K562 (cell line): ENCODE measurements around the gene CASP9. TPM values are rescaled to one million over a fixed set of nuclear protein-coding genes. Genes with fewer than 3 reads are reported as not detected.

Source experiments
- BRD4 ChIP-seq: fragments of 200-600 bp; sonication (generic); IDR thresholded peaks from 2 replicates; pipeline ENCODE4 v1.6.1; 2017; ENCODE audit warnings: inconsistent platforms
- CBFB ChIP-seq: sonication (generic); formaldehyde crosslinking; IDR thresholded peaks from 2 replicates; pipeline ENCODE4 v1.4.0; 2020; ENCODE audit warnings: mild to moderate bottlenecking, missing genetic modification reagents
- CREBBP ChIP-seq: IDR thresholded peaks from one replicate; pipeline ENCODE4 v1.6.1; 2012; ENCODE audit warnings: low read depth, mild to moderate bottlenecking, control low read depth, inconsistent platforms, low read length
- DIDO1 ChIP-seq: fragments of 450-650 bp; IDR thresholded peaks from 2 replicates; pipeline ENCODE4 v1.6.1; 2016; ENCODE audit warnings: low read depth, missing biosample characterization, missing genetic modification characterization
- GMEB1 ChIP-seq: fragments of 250-450 bp; sonication (Bioruptor Pico); IDR thresholded peaks from 2 replicates; pipeline ENCODE4 v1.4.0; 2020; ENCODE audit warnings: mild to moderate bottlenecking
- HDAC3 ChIP-seq: fragments of 450-650 bp; IDR thresholded peaks from 2 replicates; pipeline ENCODE4 v1.6.1; 2018; ENCODE audit warnings: borderline replicate concordance, mild to moderate bottlenecking, moderate library complexity; ENCODE audit not compliant: partially characterized antibody
- HES1 ChIP-seq: fragments of 450-650 bp; IDR thresholded peaks from 2 replicates; pipeline ENCODE4 v1.6.1; 2016; ENCODE audit warnings: low read depth, mild to moderate bottlenecking, moderate library complexity
- IFI16 ChIP-seq: fragments of 250-450 bp; sonication (Bioruptor Pico); IDR thresholded peaks from 2 replicates; pipeline ENCODE4 v2.1.2; 2022; ENCODE audit warnings: mild to moderate bottlenecking, inconsistent platforms
- IRF2 ChIP-seq: sonication (generic); formaldehyde crosslinking; IDR thresholded peaks from 2 replicates; pipeline ENCODE4 v1.8.1; 2022; ENCODE audit warnings: mild to moderate bottlenecking, missing genetic modification reagents
- KLF13 ChIP-seq: fragments of 450-650 bp; IDR thresholded peaks from 2 replicates; pipeline ENCODE4 v1.6.1; 2016; ENCODE audit warnings: missing genetic modification characterization, low read depth, mild to moderate bottlenecking, missing compliant biosample characterization, moderate library complexity, borderline replicate concordance
- KLF16 ChIP-seq: IDR thresholded peaks from 2 replicates; pipeline ENCODE4 v1.6.1; 2016; ENCODE audit warnings: antibody characterized with exemption
- MAFK ChIP-seq: IDR thresholded peaks from 2 replicates; pipeline ENCODE4 v1.6.1; 2011; ENCODE audit warnings: low read length, improper control_type of control experiment
- MCM3 ChIP-seq: fragments of 450-650 bp; IDR thresholded peaks from 2 replicates; pipeline ENCODE4 v1.6.1; 2016
- NBN ChIP-seq: fragments of 450-650 bp; IDR thresholded peaks from 2 replicates; pipeline ENCODE4 v1.6.1; 2016; ENCODE audit warnings: low read depth, mild to moderate bottlenecking
- PKNOX1 ChIP-seq: fragments of 450-650 bp; IDR thresholded peaks from 2 replicates; pipeline ENCODE4 v1.6.1; 2016
- RUNX1 ChIP-seq: sonication (generic); IDR thresholded peaks from 2 replicates; pipeline ENCODE4 v1.6.1; 2016; ENCODE audit warnings: antibody characterized with exemption, low read depth
- SIRT6 ChIP-seq: IDR thresholded peaks from one replicate; pipeline ENCODE4 v1.6.1; 2012; ENCODE audit warnings: low read depth, mild to moderate bottlenecking, control low read depth, inconsistent platforms, low read length, moderate library complexity
- SOX6 ChIP-seq: fragments of 450-650 bp; IDR thresholded peaks from 2 replicates; pipeline ENCODE4 v1.6.1; 2014; ENCODE audit warnings: mild to moderate bottlenecking
- TCF15 ChIP-seq: fragments of 250-450 bp; sonication (Bioruptor Pico); IDR thresholded peaks from 2 replicates; pipeline ENCODE4 v1.8.0; 2022; ENCODE audit warnings: moderate library complexity, mild to moderate bottlenecking, inconsistent platforms
- WHSC1 ChIP-seq: IDR thresholded peaks from one replicate; pipeline ENCODE4 v1.6.1; 2012; ENCODE audit warnings: low read length, control low read depth, inconsistent platforms
- ZBTB12 ChIP-seq: fragments of 250-450 bp; sonication (Bioruptor Pico); IDR thresholded peaks from 2 replicates; pipeline ENCODE4 v1.4.0; 2020
- ZNF121 ChIP-seq: sonication (generic); formaldehyde crosslinking; conservative IDR thresholded peaks from 2 replicates; pipeline ENCODE4 v1.8.0; 2022; ENCODE audit warnings: missing genetic modification reagents
- ZNF277 ChIP-seq: fragments of 250-450 bp; sonication (Bioruptor Pico); IDR thresholded peaks from 2 replicates; pipeline ENCODE4 v1.8.0; 2022; ENCODE audit warnings: inconsistent platforms, mild to moderate bottlenecking, moderate library complexity, borderline replicate concordance
- ZNF586 ChIP-seq: fragments of 450-650 bp; formaldehyde crosslinking; conservative IDR thresholded peaks from 2 replicates; pipeline ENCODE4 v1.4.0; 2020; ENCODE audit warnings: mild to moderate bottlenecking, moderate library complexity
- ZNF717 ChIP-seq: fragments of 250-450 bp; sonication (Bioruptor Pico); IDR thresholded peaks from 2 replicates; pipeline ENCODE4 v1.5.0; 2021
- ZNF75A ChIP-seq: fragments of 450-650 bp; formaldehyde crosslinking; IDR thresholded peaks from 2 replicates; pipeline ENCODE4 v1.4.0; 2020; ENCODE audit warnings: mild to moderate bottlenecking
- polyA plus RNA-seq, 8 experiments: library from polyadenylated mRNA; depleted of rRNA in 4 of 8; stranded (reverse) in 5 of 8; unstranded in 3 of 8; fragments of >200 nt; fragmentation: Nextera tagmentation in 2 of 8; fragmentation: Illumina TruSeq in 1 of 8; extraction: Ambion mirVana in 2 of 8; extraction: Trizol in 1 of 8; gene quantifications; 2 replicates each; pipeline versions ENCODE4 v1.2.1 to v1.2.3, GENCODE V29; 2011 to 2014; ENCODE audit warnings: inconsistent platforms in 1 of 8, missing spikeins in 1 of 8
- total RNA-seq, 7 experiments: library from RNA; depleted of rRNA in 6 of 7; stranded (reverse); fragments of >200 nt in 6 of 7; fragmentation: Illumina TruSeq in 2 of 7; extraction: Trizol in 2 of 7; gene quantifications; 2 replicates each; pipeline versions ENCODE4 v1.2.1 to v1.2.3, GENCODE V29; 2011 to 2021; ENCODE audit warnings: low replicate concordance in 1 of 7

Gene CASP9
- total and polyA plus RNA-seq, 9 of the 15 experiments (the other 6 are each of a cell fraction or from before 2014, with no cell fraction given): 10.8 to 54.1 (median 30.7) TPM

- TF ChIP-seq ZNF586 (no peak), KLF16 (no peak), MCM3 (no peak), HES1 (no peak), ZBTB12 (CRISPR knock-in tag) (no peak), NBN (no peak), ZNF75A (CRISPR knock-in tag) (no peak), ZNF717 (CRISPR knock-in tag) (no peak), ZNF121 (CRISPR knock-in tag) (no peak), HDAC3 (no peak), IFI16 (no peak), MAFK (no peak), CBFB (no peak), DIDO1 (no peak), ZNF277 (CRISPR knock-in tag) (no peak), WHSC1 (no peak), BRD4 (no peak), SOX6 (no peak), RUNX1 (no peak), GMEB1 (CRISPR knock-in tag) (no peak), KLF13 (tag) (no peak), PKNOX1 (peak; percentile 43; the same call in 1 of the 2 replicates), CREBBP (no peak), TCF15 (CRISPR knock-in tag) (no peak), SIRT6 (no peak), IRF2 (CRISPR knock-in tag) (no peak)
Observed at GRCh38 chr1:15515022-15515663, 8.9 kb downstream of the CASP9 start (continued).
